GM23338 (cell line): Measurements from ENCODE around the gene CASP5. TPM values are rescaled to one million over a fixed set of nuclear protein-coding genes. Genes with fewer than 3 reads are reported as not detected.

Source experiments
- ATAC-seq: fragments of 200-7000 bp; cut with Tn5 transposase; 3 replicates; pipeline ENCODE4 v1.9.1; 2020
- DNase-seq: peaks from one replicate; pipeline ENCODE4 v3.0.0-alpha.2; 2015; ENCODE audit warnings: low spot score
- H2AFZ ChIP-seq: fragments of 200-600 bp; sonication (generic); 2 replicates; pipeline ENCODE4 v1.8.0; 2016; ENCODE audit warnings: antibody characterized with exemption, mild to moderate bottlenecking, moderate library complexity
- H3F3A ChIP-seq: fragments of 200-600 bp; sonication (generic); replicated peaks from 2 replicates; pipeline ENCODE4 v1.8.0; 2017; ENCODE audit warnings: antibody characterized with exemption, mixed run types, low read depth
- H3K27ac ChIP-seq: fragments of 200-600 bp; sonication (generic); 2 replicates; pipeline ENCODE4 v1.6.1; 2016; ENCODE audit warnings: low read depth
- H3K27me3 ChIP-seq: fragments of 200-600 bp; sonication (generic); 2 replicates; pipeline ENCODE4 v1.8.0; 2016; ENCODE audit warnings: mild to moderate bottlenecking, mixed run types, moderate library complexity; ENCODE audit not compliant: insufficient read depth
- H3K36me3 ChIP-seq: fragments of 200-600 bp; sonication (generic); 2 replicates; pipeline ENCODE4 v1.8.0; 2016; ENCODE audit warnings: mild to moderate bottlenecking; ENCODE audit not compliant: insufficient read depth
- H3K4me1 ChIP-seq: fragments of 200-600 bp; sonication (generic); 2 replicates; pipeline ENCODE4 v1.8.0; 2016; ENCODE audit warnings: mild to moderate bottlenecking, moderate library complexity; ENCODE audit not compliant: insufficient read depth
- H3K4me2 ChIP-seq: fragments of 200-600 bp; sonication (generic); 2 replicates; pipeline ENCODE4 v1.7.1; 2017; ENCODE audit warnings: mixed run types
- H3K4me3 ChIP-seq: fragments of 200-600 bp; sonication (generic); 2 replicates; pipeline ENCODE4 v1.6.1; 2016; ENCODE audit warnings: mixed run types
- H3K79me2 ChIP-seq: fragments of 200-600 bp; sonication (generic); replicated peaks from 2 replicates; pipeline ENCODE4 v1.8.0; 2017; ENCODE audit warnings: mild to moderate bottlenecking; ENCODE audit not compliant: insufficient read depth
- H3K9me2 ChIP-seq: fragments of 200-600 bp; sonication (generic); 2 replicates; pipeline ENCODE4 v1.8.0; 2017; ENCODE audit not compliant: insufficient read depth
- H4K20me1 ChIP-seq: fragments of 200-600 bp; sonication (generic); replicated peaks from 2 replicates; pipeline ENCODE4 v1.8.0; 2017; ENCODE audit warnings: mild to moderate bottlenecking; ENCODE audit not compliant: insufficient read depth
- H3K27ac Mint-ChIP-seq: 2 replicates; pipeline ENCODE4 v1.8.0; 2020; ENCODE audit warnings: inconsistent platforms, mild to moderate bottlenecking, moderate library complexity, mixed read lengths
- H3K27me3 Mint-ChIP-seq: 3 replicates; pipeline ENCODE4 v1.8.0; 2022; ENCODE audit warnings: low read depth, mild to moderate bottlenecking, moderate library complexity, mixed read lengths, inconsistent platforms; ENCODE audit not compliant: insufficient read depth, poor library complexity
- H3K36me3 Mint-ChIP-seq: 3 replicates; pipeline ENCODE4 v1.8.0; 2021; ENCODE audit warnings: low read depth, mild to moderate bottlenecking, inconsistent platforms, moderate library complexity, mixed read lengths
- H3K4me1 Mint-ChIP-seq: 3 replicates; pipeline ENCODE4 v1.8.0; 2020; ENCODE audit warnings: mild to moderate bottlenecking, inconsistent platforms, mixed read lengths
- H3K4me3 Mint-ChIP-seq: 3 replicates; pipeline ENCODE4 v1.8.0; 2021; ENCODE audit warnings: moderate library complexity, mild to moderate bottlenecking, inconsistent platforms, mixed read lengths
- H3K9me3 Mint-ChIP-seq: 3 replicates; pipeline ENCODE4 v1.8.0; 2020; ENCODE audit warnings: moderate library complexity, mild to moderate bottlenecking, inconsistent platforms, mixed read lengths
- EZH2 ChIP-seq: fragments of 200-600 bp; sonication (generic); IDR thresholded peaks from one replicate; pipeline ENCODE4 v1.8.0; 2017; ENCODE audit warnings: antibody characterized with exemption, mild to moderate bottlenecking, low read depth; ENCODE audit not compliant: unreplicated experiment
- STAT1 ChIP-seq: IDR thresholded peaks from one replicate; pipeline ENCODE4 v1.6.1; 2016; ENCODE audit warnings: antibody characterized with exemption; ENCODE audit not compliant: unreplicated experiment
- ZNF114 ChIP-seq: fragments of 250-450 bp; sonication (Bioruptor Pico); IDR thresholded peaks from 2 replicates; pipeline ENCODE4 v1.5.0; 2020; ENCODE audit warnings: mild to moderate bottlenecking, moderate library complexity
- polyA plus RNA-seq: library from polyadenylated mRNA; unstranded; fragments of >200 nt; fragmentation: Nextera tagmentation; extraction: Ambion mirVana; gene quantifications from 2 replicates; pipeline ENCODE4 v1.2.1, GENCODE V29; 2016
- total RNA-seq: library from RNA; depleted of rRNA; stranded (reverse); fragments of >200 nt; shearing (Covaris generic); gene quantifications from 2 replicates; pipeline ENCODE4 v1.2.3, GENCODE V29; 2014
- TF ChIP-seq, protein P1 (sequence below), 2 experiments: fragments of 200-600 bp in 1 of 2; sonication (generic) in 1 of 2; conservative IDR thresholded peaks; 2 replicates each; pipeline versions ENCODE4 v1.5.1 to v1.6.1; 2016 to 2017; ENCODE audit warnings: antibody characterized with exemption in 2 of 2, low read depth in 2 of 2, mild to moderate bottlenecking in 2 of 2, moderate library complexity in 1 of 2
- TF ChIP-seq, protein P2 (sequence below): fragments of 250-450 bp; sonication (Bioruptor Pico); IDR thresholded peaks from 2 replicates; pipeline ENCODE4 v1.5.0; 2020; ENCODE audit warnings: mild to moderate bottlenecking, moderate library complexity

CASP5 gene
- total and polyA plus RNA-seq, 2 experiments from 2014 or later, result not detected

DNA sequence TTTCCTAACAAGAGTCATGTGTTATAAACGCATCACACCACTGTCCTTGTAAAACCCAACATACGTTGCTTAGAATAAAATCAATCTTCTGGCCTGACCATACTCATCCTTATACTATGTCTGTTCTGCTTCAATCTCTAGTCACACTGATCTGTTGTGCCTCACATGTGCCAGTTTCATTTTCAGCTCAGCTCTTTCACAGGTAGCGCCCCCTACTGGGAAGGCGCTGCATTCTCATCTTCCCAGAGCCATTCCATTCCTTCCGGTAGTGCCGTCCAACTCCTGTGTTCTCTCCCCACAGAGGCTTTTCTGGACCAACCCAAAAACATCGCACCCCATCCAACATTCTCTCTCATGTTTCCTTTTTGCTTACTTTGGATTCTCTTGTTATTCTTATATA, 22.2 kb downstream of the CASP5 start:
- H3K4me1 ChIP-seq, result no peaks in the 10 kb centered on the region
- ATAC-seq, result peak; percentile 72
- H3F3A ChIP-seq, result no peaks in the 10 kb centered on the region
- peak overlapping the region; percentile 35; the same call in 1 of the 2 replicates for H2AFZ ChIP-seq
- no peaks in the 10 kb centered on the region for H3K27me3 ChIP-seq
- no peaks in the 10 kb centered on the region for H3K79me2 ChIP-seq
- Mint-ChIP-seq H3K27ac (no peak overlapping the region), H3K27me3 (peaks cover 4% of the 10 kb centered on the region), H3K4me3 (no peak overlapping the region), H3K4me1 (no peaks in the 10 kb centered on the region), H3K9me3 (no peaks in the 10 kb centered on the region), H3K36me3 (peaks cover 5% of the 10 kb centered on the region; the same call in 1 of the 3 replicates)
- H3K36me3 ChIP-seq, result no peaks in the 10 kb centered on the region
- DNase-seq, result peak; percentile 62
- no peak overlapping the region for H3K27ac ChIP-seq
- no peak overlapping the region for H3K4me2 ChIP-seq
- no peaks in the 10 kb centered on the region for H4K20me1 ChIP-seq
- peaks cover 4% of the 10 kb centered on the region; the same call in 1 of the 2 replicates for H3K9me2 ChIP-seq
- TF ChIP-seq, protein P1, sequence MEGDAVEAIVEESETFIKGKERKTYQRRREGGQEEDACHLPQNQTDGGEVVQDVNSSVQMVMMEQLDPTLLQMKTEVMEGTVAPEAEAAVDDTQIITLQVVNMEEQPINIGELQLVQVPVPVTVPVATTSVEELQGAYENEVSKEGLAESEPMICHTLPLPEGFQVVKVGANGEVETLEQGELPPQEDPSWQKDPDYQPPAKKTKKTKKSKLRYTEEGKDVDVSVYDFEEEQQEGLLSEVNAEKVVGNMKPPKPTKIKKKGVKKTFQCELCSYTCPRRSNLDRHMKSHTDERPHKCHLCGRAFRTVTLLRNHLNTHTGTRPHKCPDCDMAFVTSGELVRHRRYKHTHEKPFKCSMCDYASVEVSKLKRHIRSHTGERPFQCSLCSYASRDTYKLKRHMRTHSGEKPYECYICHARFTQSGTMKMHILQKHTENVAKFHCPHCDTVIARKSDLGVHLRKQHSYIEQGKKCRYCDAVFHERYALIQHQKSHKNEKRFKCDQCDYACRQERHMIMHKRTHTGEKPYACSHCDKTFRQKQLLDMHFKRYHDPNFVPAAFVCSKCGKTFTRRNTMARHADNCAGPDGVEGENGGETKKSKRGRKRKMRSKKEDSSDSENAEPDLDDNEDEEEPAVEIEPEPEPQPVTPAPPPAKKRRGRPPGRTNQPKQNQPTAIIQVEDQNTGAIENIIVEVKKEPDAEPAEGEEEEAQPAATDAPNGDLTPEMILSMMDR (conservative IDR thresholded peaks at IDR 0.05; ENCODE audit: low read depth in 2 of 2), result peak; percentile 96 to 97
- TF ChIP-seq ZNF114 (CRISPR knock-in tag), result no peak
- H3K4me3 ChIP-seq, result no peak overlapping the region

GRCh38 chr11:105000167-105000566, 22.8 kb downstream of the CASP5 start:
- H3K79me2 ChIP-seq, result no peaks in the 10 kb centered on the region
- Mint-ChIP-seq H3K9me3 (no peaks in the 10 kb centered on the region), H3K27ac (no peak overlapping the region), H3K27me3 (peaks cover 4% of the 10 kb centered on the region), H3K4me1 (no peaks in the 10 kb centered on the region), H3K4me3 (no peak overlapping the region), H3K36me3 (peaks cover 5% of the 10 kb centered on the region; the same call in 1 of the 3 replicates)
- no peak overlapping the region for H2AFZ ChIP-seq
- TF ChIP-seq, protein P2, sequence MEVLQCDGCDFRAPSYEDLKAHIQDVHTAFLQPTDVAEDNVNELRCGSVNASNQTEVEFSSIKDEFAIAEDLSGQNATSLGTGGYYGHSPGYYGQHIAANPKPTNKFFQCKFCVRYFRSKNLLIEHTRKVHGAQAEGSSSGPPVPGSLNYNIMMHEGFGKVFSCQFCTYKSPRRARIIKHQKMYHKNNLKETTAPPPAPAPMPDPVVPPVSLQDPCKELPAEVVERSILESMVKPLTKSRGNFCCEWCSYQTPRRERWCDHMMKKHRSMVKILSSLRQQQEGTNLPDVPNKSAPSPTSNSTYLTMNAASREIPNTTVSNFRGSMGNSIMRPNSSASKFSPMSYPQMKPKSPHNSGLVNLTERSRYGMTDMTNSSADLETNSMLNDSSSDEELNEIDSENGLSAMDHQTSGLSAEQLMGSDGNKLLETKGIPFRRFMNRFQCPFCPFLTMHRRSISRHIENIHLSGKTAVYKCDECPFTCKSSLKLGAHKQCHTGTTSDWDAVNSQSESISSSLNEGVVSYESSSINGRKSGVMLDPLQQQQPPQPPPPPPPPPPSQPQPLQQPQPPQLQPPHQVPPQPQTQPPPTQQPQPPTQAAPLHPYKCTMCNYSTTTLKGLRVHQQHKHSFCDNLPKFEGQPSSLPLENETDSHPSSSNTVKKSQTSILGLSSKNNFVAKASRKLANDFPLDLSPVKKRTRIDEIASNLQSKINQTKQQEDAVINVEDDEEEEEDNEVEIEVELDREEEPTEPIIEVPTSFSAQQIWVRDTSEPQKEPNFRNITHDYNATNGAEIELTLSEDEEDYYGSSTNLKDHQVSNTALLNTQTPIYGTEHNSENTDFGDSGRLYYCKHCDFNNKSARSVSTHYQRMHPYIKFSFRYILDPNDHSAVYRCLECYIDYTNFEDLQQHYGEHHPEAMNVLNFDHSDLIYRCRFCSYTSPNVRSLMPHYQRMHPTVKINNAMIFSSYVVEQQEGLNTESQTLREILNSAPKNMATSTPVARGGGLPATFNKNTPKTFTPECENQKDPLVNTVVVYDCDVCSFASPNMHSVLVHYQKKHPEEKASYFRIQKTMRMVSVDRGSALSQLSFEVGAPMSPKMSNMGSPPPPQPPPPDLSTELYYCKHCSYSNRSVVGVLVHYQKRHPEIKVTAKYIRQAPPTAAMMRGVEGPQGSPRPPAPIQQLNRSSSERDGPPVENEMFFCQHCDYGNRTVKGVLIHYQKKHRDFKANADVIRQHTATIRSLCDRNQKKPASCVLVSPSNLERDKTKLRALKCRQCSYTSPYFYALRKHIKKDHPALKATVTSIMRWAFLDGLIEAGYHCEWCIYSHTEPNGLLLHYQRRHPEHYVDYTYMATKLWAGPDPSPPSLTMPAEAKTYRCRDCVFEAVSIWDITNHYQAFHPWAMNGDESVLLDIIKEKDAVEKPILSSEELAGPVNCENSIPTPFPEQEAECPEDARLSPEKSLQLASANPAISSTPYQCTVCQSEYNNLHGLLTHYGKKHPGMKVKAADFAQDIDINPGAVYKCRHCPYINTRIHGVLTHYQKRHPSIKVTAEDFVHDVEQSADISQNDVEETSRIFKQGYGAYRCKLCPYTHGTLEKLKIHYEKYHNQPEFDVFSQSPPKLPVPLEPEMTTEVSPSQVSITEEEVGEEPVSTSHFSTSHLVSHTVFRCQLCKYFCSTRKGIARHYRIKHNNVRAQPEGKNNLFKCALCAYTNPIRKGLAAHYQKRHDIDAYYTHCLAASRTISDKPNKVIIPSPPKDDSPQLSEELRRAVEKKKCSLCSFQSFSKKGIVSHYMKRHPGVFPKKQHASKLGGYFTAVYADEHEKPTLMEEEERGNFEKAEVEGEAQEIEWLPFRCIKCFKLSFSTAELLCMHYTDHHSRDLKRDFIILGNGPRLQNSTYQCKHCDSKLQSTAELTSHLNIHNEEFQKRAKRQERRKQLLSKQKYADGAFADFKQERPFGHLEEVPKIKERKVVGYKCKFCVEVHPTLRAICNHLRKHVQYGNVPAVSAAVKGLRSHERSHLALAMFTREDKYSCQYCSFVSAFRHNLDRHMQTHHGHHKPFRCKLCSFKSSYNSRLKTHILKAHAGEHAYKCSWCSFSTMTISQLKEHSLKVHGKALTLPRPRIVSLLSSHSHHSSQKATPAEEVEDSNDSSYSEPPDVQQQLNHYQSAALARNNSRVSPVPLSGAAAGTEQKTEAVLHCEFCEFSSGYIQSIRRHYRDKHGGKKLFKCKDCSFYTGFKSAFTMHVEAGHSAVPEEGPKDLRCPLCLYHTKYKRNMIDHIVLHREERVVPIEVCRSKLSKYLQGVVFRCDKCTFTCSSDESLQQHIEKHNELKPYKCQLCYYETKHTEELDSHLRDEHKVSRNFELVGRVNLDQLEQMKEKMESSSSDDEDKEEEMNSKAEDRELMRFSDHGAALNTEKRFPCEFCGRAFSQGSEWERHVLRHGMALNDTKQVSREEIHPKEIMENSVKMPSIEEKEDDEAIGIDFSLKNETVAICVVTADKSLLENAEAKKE (CRISPR knock-in tag), result no peak
- no peak for TF ChIP-seq STAT1
- TF ChIP-seq EZH2, result no peak
- TF ChIP-seq, protein P1 (conservative IDR thresholded peaks at IDR 0.05; ENCODE audit: low read depth in 2 of 2), result peak; percentile 10 to 22; a peak in 2 of 4 replicates
- no peaks in the 10 kb centered on the region for H3F3A ChIP-seq
- H3K4me2 ChIP-seq, result no peak overlapping the region
- no peak overlapping the region for H3K4me3 ChIP-seq
- H4K20me1 ChIP-seq, result no peaks in the 10 kb centered on the region
- no peaks in the 10 kb centered on the region for H3K36me3 ChIP-seq
- no peak overlapping the region for H3K27ac ChIP-seq
- DNase-seq, result peak; percentile 50
- H3K4me1 ChIP-seq, result no peaks in the 10 kb centered on the region
- peaks cover 7% of the 10 kb centered on the region; the same call in 1 of the 2 replicates for H3K9me2 ChIP-seq
- H3K27me3 ChIP-seq, result no peaks in the 10 kb centered on the region
- no peak; the same call in 1 of the 3 replicates for ATAC-seq
